Cardiac fibroblast (primary cell): ENCODE data around the gene NOTUM.

Experiments
- DNase-seq, 2 donors: peaks; one replicate each; pipeline versions ENCODE4 v3.0.0 to v3.0.0-alpha.2; 2010; ENCODE audit warnings: low read depth in 2 of 2
- H3K4me3 ChIP-seq, 2 donors: replicated peaks in 1 of 2; 1 replicate in 1 of 2; 2 replicates in 1 of 2; pipeline ENCODE4 v1.5.1; 2011; ENCODE audit warnings: low read depth in 2 of 2, low read length in 2 of 2, mild to moderate bottlenecking in 2 of 2, moderate library complexity in 1 of 2
- TF ChIP-seq, protein P1 (sequence below): IDR thresholded peaks from one replicate; pipeline ENCODE4 v1.5.1; 2011; ENCODE audit warnings: low read depth, mild to moderate bottlenecking, low read length, inconsistent platforms

NOTUM gene

DNA sequence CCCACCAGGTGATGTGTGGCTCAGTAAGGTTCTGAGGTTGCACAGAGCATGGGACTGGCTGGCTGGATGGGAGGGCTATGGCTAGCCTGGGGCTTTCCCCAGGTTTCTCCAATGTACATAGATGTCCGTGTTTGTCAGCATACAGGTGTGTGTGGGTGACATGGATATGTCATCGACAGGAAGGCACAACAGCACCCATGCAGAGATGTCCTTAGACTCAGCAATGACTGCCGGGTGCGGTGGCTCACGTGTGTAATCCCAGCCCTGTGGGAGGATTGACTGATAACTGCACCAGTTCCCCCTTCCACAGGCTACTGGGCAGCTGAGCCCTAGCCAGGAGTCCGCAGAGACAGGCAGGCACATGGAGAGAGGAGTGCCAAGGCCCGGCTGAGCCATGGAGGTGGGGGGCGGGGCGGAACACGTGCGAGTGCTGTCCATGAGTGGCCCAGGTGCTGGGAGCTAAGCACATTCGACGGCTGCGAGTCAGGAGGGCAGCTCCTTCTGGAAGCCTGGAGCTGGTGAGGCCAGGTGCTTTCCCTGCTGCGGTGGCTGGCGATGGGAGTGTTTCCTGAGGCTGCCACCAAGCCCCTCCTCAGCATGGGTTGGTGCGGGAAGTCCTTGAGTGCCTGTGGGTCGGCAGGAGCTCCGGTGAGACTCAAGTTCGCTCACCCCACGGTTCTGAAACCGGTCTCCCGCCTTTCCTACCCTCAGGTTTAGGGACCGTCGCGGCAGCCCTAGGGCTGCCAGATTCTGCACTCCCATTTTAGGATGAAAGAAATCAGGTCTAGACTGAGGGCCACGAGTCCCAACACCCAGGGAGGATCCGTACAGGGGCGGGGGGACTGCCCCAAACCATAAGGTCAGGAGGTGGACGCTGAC is 15.6 kb upstream of the NOTUM start:
- peak in 1 of 2 donors; percentile 7 for DNase-seq

DNA sequence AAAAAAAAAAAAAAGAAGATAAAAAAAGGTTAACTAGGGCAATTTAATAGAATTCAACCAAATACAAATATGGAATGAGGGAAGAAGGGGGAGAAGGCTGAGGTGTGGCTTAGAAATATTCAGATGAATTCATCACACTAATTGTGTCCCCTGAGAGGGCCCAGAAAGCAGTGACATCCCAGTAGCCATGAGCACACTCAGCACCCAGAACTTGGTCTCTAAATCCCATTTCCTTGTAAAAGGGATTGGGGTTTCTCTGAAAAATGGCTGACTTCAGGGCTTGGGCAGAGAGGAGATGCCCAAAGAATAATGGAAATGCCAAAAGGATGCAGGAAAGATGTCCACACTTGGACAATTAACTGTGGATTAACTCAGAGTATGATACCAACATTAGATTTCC is 12.4 kb upstream of the NOTUM start:
- TF ChIP-seq, protein P1, sequence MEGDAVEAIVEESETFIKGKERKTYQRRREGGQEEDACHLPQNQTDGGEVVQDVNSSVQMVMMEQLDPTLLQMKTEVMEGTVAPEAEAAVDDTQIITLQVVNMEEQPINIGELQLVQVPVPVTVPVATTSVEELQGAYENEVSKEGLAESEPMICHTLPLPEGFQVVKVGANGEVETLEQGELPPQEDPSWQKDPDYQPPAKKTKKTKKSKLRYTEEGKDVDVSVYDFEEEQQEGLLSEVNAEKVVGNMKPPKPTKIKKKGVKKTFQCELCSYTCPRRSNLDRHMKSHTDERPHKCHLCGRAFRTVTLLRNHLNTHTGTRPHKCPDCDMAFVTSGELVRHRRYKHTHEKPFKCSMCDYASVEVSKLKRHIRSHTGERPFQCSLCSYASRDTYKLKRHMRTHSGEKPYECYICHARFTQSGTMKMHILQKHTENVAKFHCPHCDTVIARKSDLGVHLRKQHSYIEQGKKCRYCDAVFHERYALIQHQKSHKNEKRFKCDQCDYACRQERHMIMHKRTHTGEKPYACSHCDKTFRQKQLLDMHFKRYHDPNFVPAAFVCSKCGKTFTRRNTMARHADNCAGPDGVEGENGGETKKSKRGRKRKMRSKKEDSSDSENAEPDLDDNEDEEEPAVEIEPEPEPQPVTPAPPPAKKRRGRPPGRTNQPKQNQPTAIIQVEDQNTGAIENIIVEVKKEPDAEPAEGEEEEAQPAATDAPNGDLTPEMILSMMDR, result no peak
- DNase-seq, result no peak
- H3K4me3 ChIP-seq, result no peak overlapping the region

More for the DNA sequence above, 15.6 kb upstream of the NOTUM start:
- H3K4me3 ChIP-seq, result peak overlapping the region; percentile 61
- TF ChIP-seq, protein P1, result no peak

DNA sequence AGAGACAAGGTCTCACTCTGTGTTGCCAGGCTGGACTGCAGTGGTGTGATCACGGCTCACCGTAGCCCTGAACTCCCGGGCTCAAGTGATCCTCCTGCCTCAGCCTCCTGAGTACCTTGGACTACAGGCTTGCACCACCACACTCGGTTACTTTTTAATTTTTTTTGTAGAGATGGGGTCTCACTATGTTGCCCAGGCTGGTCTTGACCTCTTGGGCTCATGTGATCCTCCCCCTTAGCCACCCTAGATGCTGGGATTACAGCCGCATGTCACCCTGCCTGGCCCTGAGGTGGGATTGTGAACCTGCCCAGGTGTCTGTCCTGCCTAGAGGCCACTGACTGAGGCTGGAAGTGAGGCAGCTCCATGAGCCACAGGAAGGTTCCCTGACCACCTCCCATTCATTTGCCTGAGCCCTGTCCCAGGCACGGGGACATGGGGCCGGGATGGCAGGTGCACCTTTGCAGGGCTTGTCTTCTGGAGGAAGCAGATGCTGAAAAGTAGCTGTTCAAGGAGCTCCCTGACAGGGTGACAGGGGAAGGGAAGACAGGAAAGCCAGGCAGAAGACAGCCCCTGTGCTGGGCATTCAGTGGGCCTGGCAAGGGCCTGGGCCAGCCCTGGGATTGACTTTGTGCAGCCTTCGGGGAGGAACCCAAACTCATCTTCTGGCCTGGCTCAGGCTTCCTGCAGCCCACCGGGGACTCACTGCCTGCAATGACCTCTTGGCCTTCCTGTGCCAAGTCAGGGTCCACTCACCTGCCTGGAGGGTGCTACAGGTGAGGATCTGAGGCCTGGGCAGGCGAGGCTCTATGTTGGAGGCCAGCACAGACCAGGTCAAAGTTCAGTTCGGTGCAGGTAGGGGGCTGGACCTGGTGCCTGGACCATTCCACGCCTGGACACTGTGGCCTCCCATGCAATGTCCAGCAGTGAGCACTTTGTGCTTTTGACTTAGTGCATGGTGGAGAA is 8.1 kb upstream of the NOTUM start:
- no peak overlapping the region for H3K4me3 ChIP-seq
- no peak for DNase-seq
- TF ChIP-seq, protein P1, result no peak

DNA sequence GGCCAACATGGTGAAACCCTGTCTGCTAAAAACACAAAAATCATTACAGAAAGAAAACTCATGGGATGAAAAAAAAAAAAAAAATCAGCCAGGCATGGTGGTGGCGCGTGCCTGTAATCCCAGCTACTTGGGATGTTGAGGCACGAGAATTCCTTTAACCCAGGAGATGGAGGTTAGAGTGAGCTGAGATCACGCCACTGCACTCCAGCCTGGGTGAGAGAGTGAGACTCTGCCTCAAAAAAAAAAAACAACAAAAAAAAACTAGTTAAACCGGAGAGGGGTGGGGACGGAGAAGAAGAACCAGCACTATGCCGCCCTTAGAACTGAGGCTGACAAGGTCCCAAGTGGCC is 7.4 kb upstream of the NOTUM start:
- TF ChIP-seq, protein P1, result no peak
- H3K4me3 ChIP-seq, result no peak overlapping the region

DNA sequence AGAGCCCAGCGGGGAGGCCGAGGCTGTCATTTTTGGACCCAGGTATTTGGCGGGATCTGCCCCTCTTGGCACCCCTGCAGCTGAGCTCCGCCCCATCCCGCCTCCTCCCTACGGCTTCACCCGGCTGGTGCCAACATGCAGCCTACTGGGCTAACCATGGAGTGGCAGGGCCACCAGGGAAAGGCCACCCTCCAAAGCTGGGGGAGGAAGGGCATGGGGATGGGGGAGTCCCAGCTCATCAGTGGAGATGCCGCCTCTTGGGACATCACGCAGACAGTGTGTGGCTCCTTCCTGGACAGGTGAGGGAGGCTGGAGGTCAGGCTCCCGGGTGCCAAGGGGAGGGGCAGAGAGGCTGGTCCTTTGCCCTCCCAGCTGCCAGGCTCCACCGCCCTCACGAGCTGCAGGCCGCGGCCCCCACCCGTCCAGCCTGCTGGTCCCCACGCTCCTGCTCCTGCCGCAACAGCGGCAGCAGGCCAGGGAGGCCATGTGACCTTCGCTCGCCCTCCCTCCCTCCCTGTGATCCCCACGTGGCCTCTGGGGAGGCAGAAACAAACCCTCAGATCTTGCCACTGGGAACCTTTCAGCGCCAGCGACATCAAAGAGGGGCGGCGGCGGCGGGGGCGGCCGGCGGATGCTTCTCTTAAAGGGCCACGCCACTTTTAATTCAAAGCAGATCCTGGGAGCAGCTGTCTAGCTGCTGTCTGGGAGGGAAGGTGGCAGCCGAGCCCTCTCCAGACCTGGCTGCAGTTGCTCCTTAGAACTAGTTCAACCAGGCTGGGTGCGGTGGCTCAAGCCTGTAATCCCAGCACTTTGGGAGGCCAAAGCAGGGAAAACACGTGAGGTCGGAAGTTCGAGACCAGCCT is 6.8 kb upstream of the NOTUM start:
- TF ChIP-seq, protein P1, result no peak
- no peak overlapping the region for H3K4me3 ChIP-seq
- DNase-seq, result peak; percentile 65 to 83

More for the DNA sequence above, 7.4 kb upstream of the NOTUM start:
- DNase-seq, result no peak

DNA sequence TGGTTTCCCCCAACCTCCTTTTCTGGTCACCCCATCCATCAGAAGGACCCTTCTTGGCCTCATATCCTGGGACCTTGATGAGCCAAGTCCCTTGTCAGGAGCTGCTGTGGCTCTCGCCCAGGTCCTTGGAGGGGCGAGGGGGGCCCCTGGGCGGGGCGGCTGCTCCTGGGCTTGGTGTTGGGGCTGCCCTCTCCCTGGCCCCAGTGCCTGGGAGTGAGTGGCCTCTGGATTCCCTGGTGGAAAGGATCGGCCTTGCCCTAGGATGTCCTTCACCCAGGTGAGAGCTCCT is 6.2 kb upstream of the NOTUM start:
- no peak overlapping the region for H3K4me3 ChIP-seq
- no peak for DNase-seq
- TF ChIP-seq, protein P1, result no peak
